ENCODE results near the gene TSHR. TPM values are rescaled to one million over a fixed set of nuclear protein-coding genes. Genes with fewer than 3 reads are reported as not detected.

TSHR gene
- total RNA-seq, 2 experiments from 2014 or later: not detected

DNA sequence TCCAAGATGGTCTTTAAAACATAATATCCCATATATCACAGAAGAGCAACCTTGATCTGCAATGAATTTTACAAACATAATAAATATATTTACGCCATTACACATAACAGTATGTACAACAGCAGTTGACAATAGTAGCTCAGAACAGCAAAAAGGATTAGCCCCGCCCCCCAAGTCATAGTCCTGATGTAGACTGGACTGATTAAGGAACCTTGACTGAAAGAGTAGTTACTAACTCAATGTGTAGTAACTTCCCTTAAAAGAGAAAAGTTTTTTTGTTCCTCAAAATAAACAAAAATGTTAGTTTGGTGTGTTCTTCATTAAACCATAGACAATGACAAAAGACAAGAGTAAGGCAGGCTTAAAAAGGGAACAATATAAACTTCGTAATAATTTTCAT is 220.8 kb downstream of the TSHR start:
- POLR2A ChIA-PET: interaction anchor here (1.3 kb wide), 1 partner anchor 43 kb away, joined by 3 read pairs; no protein-coding TSS in a partner anchor
- no peaks in the 10 kb centered on the region for H3K9me3 Mint-ChIP-seq
- Histone ChIP-seq H3K27ac (ENCODE audit: low read depth in 1 of 2, low read length in 2 of 2) (no peak overlapping the region), H3K4me3 (ENCODE audit: low read length) (no peak overlapping the region), H3K27me3 (ENCODE audit: control insufficient read depth in 1 of 2, insufficient read depth in 2 of 2, low read length in 2 of 2) (no peaks in the 10 kb centered on the region), H3K9me3 (ENCODE audit: control insufficient read depth in 1 of 2, insufficient read depth in 1 of 2, low read length in 2 of 2) (no peaks in the 10 kb centered on the region), H3K36me3 (ENCODE audit: insufficient read depth, low read length) (peaks cover 13% of the 10 kb centered on the region), H3K4me1 (ENCODE audit: insufficient read depth, low read length) (no peaks in the 10 kb centered on the region)
- no peak for TF ChIP-seq CTCF (IDR thresholded peaks at IDR 0.05)
- intact Hi-C loops (cut with DNase I, micrococcal nuclease): no loop called here
- H3K27me3 Mint-ChIP-seq: no peaks in the 10 kb centered on the region
- no peak overlapping the region for H3K27ac Mint-ChIP-seq
- no peak for ATAC-seq (ENCODE audit: poor library complexity)
- peaks cover 17% of the 10 kb centered on the region for H3K36me3 Mint-ChIP-seq (ENCODE audit: low read depth)
- peaks cover 13% of the 10 kb centered on the region for H3K4me1 Mint-ChIP-seq (ENCODE audit: low read depth)
- no peak overlapping the region for H3K4me3 Mint-ChIP-seq
- peak in 3 of 14 experiments; percentile 17 to 48 (median 34) for DNase-seq
- CTCF ChIA-PET: interaction anchor here (1.0 to 1.5 kb wide), 2 partner anchors 13 to 45 kb away, joined by 3 to 4 read pairs; partner anchors contain the start of gene GTF2A1

GRCh38 chr14:81177225-81177624 is 221.8 kb downstream of the TSHR start:
- Mint-ChIP-seq H3K27me3 (no peaks in the 10 kb centered on the region), H3K27ac (peak overlapping the region; percentile 25)

GRCh38 chr14:81178063-81178462 is 222.6 kb downstream of the TSHR start:
- H3K27me3 Mint-ChIP-seq: no peaks in the 10 kb centered on the region
- H3K4me3 ChIP-seq (ENCODE audit: low read length): no peak overlapping the region
- H3K36me3 ChIP-seq (ENCODE audit: insufficient read depth, low read length): peaks cover 25% of the 10 kb centered on the region
- TF ChIP-seq CTCF (IDR thresholded peaks at IDR 0.05): no peak
- H3K9me3 Mint-ChIP-seq: no peaks in the 10 kb centered on the region
- H3K27me3 ChIP-seq (ENCODE audit: control insufficient read depth in 1 of 2, insufficient read depth in 2 of 2, low read length in 2 of 2): no peaks in the 10 kb centered on the region
- no peak for ATAC-seq (ENCODE audit: poor library complexity)
- peaks cover 34% of the 10 kb centered on the region for H3K36me3 Mint-ChIP-seq (ENCODE audit: low read depth)
- H3K4me1 ChIP-seq (ENCODE audit: insufficient read depth, low read length): no peaks in the 10 kb centered on the region
- no peak for DNase-seq
- no peak overlapping the region for H3K27ac ChIP-seq (ENCODE audit: low read depth in 1 of 2, low read length in 2 of 2)
- ChIA-PET POLR2A (interaction anchor here (0.8 to 1.3 kb wide), 2 partner anchors 41 to 43 kb away, joined by 4 to 5 read pairs; no protein-coding TSS in a partner anchor), CTCF (interaction anchor here (0.8 to 1.5 kb wide), 3 partner anchors 8 to 21 kb away, joined by 3 to 4 read pairs (median 3); no protein-coding TSS in a partner anchor)
- H3K4me3 Mint-ChIP-seq: no peak overlapping the region
- H3K27ac Mint-ChIP-seq: peak overlapping the region; percentile 25
- intact Hi-C loops (cut with DNase I, micrococcal nuclease): no loop called here
- no peaks in the 10 kb centered on the region for H3K9me3 ChIP-seq (ENCODE audit: control insufficient read depth in 1 of 2, insufficient read depth in 1 of 2, low read length in 2 of 2)
- peaks cover 20% of the 10 kb centered on the region for H3K4me1 Mint-ChIP-seq (ENCODE audit: low read depth)

More at GRCh38 chr14:81177225-81177624, 221.8 kb downstream of the TSHR start:
- no peaks in the 10 kb centered on the region for H3K27me3 ChIP-seq (ENCODE audit: control insufficient read depth in 1 of 2, insufficient read depth in 2 of 2, low read length in 2 of 2)
- ATAC-seq (ENCODE audit: poor library complexity) (no peak), DNase-seq (no peak)
- TF ChIP-seq CTCF (IDR thresholded peaks at IDR 0.05): no peak
- intact Hi-C loops (cut with DNase I, micrococcal nuclease): no loop called here
- H3K4me3 Mint-ChIP-seq: no peak overlapping the region
- peaks cover 13% of the 10 kb centered on the region for H3K4me1 Mint-ChIP-seq (ENCODE audit: low read depth)
- no peaks in the 10 kb centered on the region for H3K9me3 ChIP-seq (ENCODE audit: control insufficient read depth in 1 of 2, insufficient read depth in 1 of 2, low read length in 2 of 2)
- POLR2A ChIA-PET: no interaction called here
- no peaks in the 10 kb centered on the region for H3K4me1 ChIP-seq (ENCODE audit: insufficient read depth, low read length)
- H3K36me3 ChIP-seq (ENCODE audit: insufficient read depth, low read length): peaks cover 20% of the 10 kb centered on the region
- no peaks in the 10 kb centered on the region for H3K9me3 Mint-ChIP-seq
- H3K36me3 Mint-ChIP-seq (ENCODE audit: low read depth): peaks cover 27% of the 10 kb centered on the region
- H3K27ac ChIP-seq (ENCODE audit: low read depth in 1 of 2, low read length in 2 of 2): peak overlapping the region in 1 of 2 donors; percentile 14
- CTCF ChIA-PET: interaction anchor here (1.5 kb wide), 2 partner anchors 22 to 44 kb away, joined by 3 read pairs; partner anchors contain the start of gene GTF2A1
- H3K4me3 ChIP-seq (ENCODE audit: low read length): no peak overlapping the region

Measured in CD4-positive, alpha-beta T cell (primary cell).